ENCODE data around the gene SDC1. TPM values are rescaled to one million over a fixed set of nuclear protein-coding genes. Genes with fewer than 3 reads are reported as not detected.
"Not testable (repeated sequence)": the region's sequence is repeated elsewhere in the genome, so short reads cannot be mapped to it uniquely, and the experiment has no call there.

Gene SDC1
- total RNA-seq, 2 donors from 2014 or later: 0.24 TPM; not detected in 1

- H3K4me3 ChIP-seq: no peak overlapping the region
- TF ChIP-seq CTCF (IDR thresholded peaks at IDR 0.05): no peak
- no peaks in the 10 kb centered on the region for H3K27me3 ChIP-seq
- no peaks in the 10 kb centered on the region for H3K4me1 ChIP-seq
- no peak overlapping the region for H3K27ac ChIP-seq
- H3K36me3 ChIP-seq: peaks cover 66% of the 10 kb centered on the region
- DNase-seq (ENCODE audit: low spot score): no peak
- H3K9me3 ChIP-seq: no peaks in the 10 kb centered on the region
These were observed 29.8 kb upstream of the SDC1 start for GRCh38 chr2:20254731-20255130.

GRCh38 chr2:20250436-20250835 lies 25.5 kb upstream of the SDC1 start:
- no peak overlapping the region for H3K27ac ChIP-seq
- no peaks in the 10 kb centered on the region for H3K27me3 ChIP-seq
- no peaks in the 10 kb centered on the region for H3K9me3 ChIP-seq
- no peaks in the 10 kb centered on the region for H3K4me1 ChIP-seq
- H3K36me3 ChIP-seq: peaks cover 61% of the 10 kb centered on the region
- no peak overlapping the region for H3K4me3 ChIP-seq
- no peak for TF ChIP-seq CTCF (IDR thresholded peaks at IDR 0.05)
- DNase-seq (ENCODE audit: low spot score): no peak

GRCh38 chr2:20249170-20249569 lies 24.2 kb upstream of the SDC1 start:
- Histone ChIP-seq H3K4me3 (no peak overlapping the region), H3K27me3 (no peaks in the 10 kb centered on the region), H3K9me3 (no peaks in the 10 kb centered on the region), H3K36me3 (peaks cover 50% of the 10 kb centered on the region), H3K4me1 (no peaks in the 10 kb centered on the region), H3K27ac (no peak overlapping the region)
- no peak for TF ChIP-seq CTCF (IDR thresholded peaks at IDR 0.05)
- no peak for DNase-seq (ENCODE audit: low spot score)

- Histone ChIP-seq H3K27me3 (no peaks in the 10 kb centered on the region), H3K27ac (no peak overlapping the region), H3K36me3 (peaks cover 30% of the 10 kb centered on the region), H3K4me3 (no peak overlapping the region), H3K9me3 (no peaks in the 10 kb centered on the region), H3K4me1 (no peaks in the 10 kb centered on the region)
- TF ChIP-seq CTCF (IDR thresholded peaks at IDR 0.05): no peak
- no peak for DNase-seq (ENCODE audit: low spot score)
These were observed 22.2 kb upstream of the SDC1 start for GRCh38 chr2:20247084-20247483.

GRCh38 chr2:20243637-20244036 lies 18.7 kb upstream of the SDC1 start:
- not testable (repeated sequence) for H3K36me3 ChIP-seq; H3K4me1 ChIP-seq; H3K27ac ChIP-seq; H3K27me3 ChIP-seq; DNase-seq (ENCODE audit: low spot score); H3K9me3 ChIP-seq; H3K4me3 ChIP-seq

GRCh38 chr2:20242727-20243377 lies 17.9 kb upstream of the SDC1 start:
- H3K27ac ChIP-seq: no peak overlapping the region
- no peak for DNase-seq (ENCODE audit: low spot score)
- no peaks in the 10 kb centered on the region for H3K27me3 ChIP-seq
- no peak overlapping the region for H3K4me3 ChIP-seq
- H3K4me1 ChIP-seq: no peaks in the 10 kb centered on the region
- H3K9me3 ChIP-seq: no peaks in the 10 kb centered on the region
- H3K36me3 ChIP-seq: peaks cover 4% of the 10 kb centered on the region
- TF ChIP-seq CTCF (IDR thresholded peaks at IDR 0.05): no peak

Measured in right atrium auricular region (tissue), 2 donors.